HG03571 (cell line): Measurements from ENCODE around the gene NSRP1.
"Not testable (repeated sequence)": the region's sequence is repeated elsewhere in the genome, so short reads cannot be mapped to it uniquely, and the experiment has no call there.

Experiments
- ATAC-seq: cut with Tn5 transposase; IDR thresholded peaks from one replicate; pipeline ENCODE4 v1.9.1; 2021; ENCODE audit not compliant: unreplicated experiment

Gene NSRP1, protein sequence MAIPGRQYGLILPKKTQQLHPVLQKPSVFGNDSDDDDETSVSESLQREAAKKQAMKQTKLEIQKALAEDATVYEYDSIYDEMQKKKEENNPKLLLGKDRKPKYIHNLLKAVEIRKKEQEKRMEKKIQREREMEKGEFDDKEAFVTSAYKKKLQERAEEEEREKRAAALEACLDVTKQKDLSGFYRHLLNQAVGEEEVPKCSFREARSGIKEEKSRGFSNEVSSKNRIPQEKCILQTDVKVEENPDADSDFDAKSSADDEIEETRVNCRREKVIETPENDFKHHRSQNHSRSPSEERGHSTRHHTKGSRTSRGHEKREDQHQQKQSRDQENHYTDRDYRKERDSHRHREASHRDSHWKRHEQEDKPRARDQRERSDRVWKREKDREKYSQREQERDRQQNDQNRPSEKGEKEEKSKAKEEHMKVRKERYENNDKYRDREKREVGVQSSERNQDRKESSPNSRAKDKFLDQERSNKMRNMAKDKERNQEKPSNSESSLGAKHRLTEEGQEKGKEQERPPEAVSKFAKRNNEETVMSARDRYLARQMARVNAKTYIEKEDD

DNA sequence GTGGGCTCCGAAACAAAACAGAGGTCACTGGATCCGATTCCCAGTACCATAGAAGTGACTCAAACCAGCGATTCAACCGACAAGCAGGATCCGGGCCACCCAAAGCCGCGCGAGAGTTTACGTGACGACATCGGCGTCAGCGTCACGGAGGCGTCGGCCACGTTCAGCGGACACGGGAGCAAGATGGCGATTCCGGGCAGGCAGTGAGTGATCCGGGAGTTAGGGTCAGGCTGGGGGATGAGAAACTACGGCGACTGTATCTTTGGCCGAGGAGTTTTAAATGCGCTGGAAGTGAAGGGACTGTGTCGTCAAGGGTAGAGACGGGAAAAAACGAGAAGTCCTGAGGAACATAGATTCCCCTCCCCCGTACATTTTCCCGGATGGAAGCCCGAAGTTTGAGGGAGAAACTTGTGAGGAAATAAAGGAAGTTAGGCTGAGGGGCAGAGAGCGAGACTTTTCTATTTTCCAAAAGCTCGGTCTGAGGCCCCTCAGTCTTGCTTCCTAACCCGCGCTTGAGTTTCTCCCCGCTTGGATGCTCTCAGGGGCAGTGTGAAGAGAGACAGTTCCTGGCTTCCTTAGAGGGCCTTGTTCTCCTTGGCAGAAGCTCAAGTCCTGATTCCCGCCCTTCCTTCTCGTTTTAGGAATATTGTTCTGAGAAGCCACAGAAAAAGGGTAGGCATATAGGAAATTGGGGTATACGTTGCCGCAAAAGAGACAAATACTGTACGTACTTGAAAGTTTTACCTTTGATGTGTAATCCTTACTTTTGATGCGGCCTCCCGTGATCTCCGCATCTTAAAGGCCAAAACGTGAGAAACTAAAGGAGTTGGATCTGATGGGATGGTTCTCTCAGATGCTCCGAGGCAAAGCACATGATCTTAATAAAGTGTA, at the start of gene NSRP1:
Gene NSRP1 (plus strand): TSS at position 156 of the 891 bp plus-strand sequence. CDS start 28 bp downstream, at position 184.
- ATAC-seq, result peak; percentile 85

DNA sequence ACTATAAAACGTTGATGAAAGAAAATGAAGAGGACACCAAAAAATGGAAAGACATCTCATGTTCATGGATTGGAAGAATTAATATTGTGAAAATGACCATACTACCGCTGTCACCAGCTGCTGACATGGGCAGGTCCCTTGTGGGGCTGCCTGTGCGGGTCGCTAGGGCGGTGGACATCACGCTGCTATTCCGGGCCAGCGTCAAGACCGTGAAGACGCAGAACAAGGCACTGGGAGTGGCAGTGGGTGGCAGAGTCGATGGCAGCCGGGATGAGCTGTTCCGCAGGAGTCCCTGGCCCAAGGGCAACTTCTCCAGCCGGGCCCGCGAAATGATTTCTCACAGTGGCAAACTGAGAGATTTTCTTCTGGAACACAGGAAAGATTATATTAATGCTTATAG, 48.2 kb upstream of the NSRP1 start:
- no peak for ATAC-seq

DNA sequence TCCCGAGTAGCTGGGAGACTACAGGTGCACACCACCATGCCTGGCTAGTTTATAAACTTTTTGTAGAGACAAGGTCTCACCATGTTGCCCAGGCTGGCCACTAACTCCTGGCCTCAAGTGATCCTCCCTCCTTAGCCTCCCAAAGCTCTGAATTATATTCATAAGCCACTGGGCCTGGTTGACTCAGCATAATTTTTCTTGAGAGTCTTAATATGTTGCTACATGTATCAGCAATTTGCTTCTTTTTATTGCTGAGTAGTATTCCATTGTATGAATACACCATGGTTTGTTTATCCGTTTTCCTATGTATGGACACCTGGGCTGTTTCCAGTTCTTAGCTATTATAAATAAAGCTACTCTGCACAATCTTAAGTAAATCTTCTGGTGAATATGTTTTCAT, 42.4 kb upstream of the NSRP1 start:
- no peak for ATAC-seq

DNA sequence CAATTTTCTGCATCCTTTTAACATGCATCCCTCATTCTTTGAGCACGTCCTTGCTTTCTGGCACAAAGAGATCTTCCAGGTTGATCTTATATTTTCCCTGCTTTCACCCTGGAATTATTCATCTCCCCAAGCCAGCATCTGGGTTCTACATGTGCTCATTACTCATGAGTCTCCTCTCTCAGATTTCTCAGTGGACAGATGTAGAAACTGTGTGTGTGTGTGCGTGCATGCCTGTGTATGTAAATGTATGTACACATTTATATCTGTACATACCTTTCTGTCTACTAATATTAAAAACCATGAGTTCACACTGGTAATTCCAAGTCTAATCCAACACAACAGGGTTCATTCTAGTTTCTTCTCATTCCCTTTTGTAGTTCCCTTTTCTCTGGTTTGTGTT, 41.9 kb upstream of the NSRP1 start:
- ATAC-seq, result no peak

DNA sequence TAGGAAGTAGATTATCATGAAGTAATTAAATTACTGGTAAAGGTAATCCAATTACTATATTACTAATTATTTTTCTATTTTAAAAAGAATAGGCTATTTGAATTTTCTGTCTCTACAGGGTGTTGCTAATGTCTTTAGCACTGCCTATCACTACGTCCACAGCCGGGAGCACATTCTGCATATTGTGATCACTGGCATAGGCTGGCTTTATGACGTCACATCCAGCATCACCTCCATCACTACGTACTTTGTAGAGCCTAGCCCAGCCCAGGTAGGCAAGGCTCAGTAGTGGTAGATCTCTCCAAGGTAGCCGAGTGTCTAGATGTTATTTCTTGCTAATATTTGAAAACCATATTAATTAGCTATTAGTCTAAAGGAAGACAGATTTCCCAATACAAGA, 33.8 kb upstream of the NSRP1 start:
- no peak for ATAC-seq

DNA sequence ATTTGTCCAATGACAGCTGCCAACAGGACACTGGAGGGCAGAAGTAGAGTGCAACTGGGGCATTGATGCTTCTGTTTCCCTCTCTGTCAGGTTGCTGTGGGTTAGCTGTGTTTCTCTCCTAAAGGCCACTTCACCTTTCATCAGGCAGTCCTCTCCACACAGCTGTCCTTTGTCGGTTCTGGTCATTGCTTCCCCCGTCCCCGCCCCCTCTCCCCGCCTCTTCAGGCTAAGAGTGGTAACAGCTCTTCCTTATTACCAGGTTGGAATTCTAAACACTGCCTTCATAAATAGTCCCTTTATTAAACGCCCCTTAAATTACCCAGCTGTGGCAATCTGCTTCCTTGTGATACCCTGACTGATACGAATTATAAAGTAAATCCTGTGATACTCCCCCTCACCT, 31.8 kb upstream of the NSRP1 start:
- ATAC-seq, result no peak

DNA sequence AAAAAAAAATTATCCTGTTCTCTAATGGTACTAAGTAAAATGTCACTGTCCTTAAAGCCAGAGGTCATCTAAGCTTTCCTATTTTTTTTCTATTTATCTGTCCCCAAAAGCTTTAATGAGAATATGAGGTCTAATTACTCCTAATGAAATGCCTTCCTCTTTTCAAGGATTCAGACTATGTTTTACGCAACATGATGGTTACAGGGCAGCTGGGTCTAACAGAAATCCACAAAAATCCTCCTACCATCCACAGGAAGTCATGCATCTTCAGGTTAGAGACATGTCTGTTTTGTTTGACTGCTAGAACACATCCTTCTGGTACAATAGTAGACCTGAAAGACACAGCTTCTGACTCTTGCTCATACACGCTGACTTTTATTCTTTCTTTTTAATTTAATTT, 29.7 kb upstream of the NSRP1 start:
- no peak for ATAC-seq

DNA sequence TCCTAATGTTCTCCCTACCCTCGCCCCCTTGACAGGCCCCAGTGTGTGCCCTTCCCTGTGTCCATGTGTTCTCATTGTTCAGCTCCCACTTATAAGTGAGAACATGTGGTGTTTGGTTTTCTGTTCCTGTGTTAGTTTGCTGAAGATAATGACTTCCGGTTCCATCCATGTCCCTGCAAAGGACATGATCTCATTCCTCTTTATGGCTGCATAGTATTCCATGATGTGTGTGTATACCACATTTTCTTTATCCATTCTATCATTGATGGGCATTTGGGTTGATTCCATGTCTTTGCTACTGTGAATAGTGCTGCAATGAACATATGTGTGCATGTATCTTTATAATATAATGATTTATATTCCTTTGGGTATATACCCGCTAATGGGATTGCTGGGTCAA, 29.2 kb upstream of the NSRP1 start:
- ATAC-seq, result not testable (repeated sequence)

DNA sequence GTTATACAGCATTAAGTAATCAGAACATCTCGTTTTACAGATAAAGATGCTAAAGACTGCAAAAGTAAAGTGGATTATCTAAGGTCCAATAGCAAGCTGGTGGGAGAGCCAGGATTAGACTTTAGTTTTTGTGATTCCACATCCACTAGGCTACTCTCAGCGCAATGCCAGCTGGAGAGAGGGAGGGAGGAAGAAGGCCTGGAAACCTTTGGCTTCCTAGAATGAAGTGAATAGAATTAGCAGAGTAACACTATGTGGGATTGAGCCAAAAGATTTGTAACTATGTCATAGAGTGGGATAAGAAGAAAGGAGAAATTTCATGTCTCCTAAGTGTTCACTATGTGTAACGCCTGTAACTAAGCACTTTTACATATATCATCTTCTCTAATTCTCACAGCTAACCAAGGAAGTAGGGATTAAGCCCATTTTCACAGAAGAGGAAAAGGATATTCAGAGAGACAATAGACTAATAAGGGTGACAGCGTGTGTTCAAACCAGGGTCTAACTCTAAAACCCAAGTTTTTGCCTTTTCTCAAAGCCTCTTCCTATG, 25.4 kb upstream of the NSRP1 start:
- no peak for ATAC-seq

DNA sequence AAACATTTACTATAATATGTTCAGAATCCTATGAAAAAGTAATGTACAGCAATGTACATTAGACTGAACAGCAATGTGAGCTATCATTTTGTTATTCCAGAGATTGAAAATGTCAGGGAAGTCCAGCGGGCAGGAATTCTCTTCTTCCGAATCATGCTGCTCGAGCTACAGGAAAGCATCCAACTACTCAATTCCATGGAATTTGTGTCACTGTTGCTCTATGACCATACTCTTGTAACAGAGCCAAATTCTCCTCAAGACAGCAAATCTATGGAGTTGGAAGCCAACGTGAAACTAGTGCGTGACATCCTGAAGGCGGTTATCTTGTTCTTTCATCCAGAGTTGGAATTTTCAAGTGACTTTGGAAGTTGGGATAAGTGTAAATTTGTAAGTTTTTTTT, 24.8 kb upstream of the NSRP1 start:
- ATAC-seq, result no peak

DNA sequence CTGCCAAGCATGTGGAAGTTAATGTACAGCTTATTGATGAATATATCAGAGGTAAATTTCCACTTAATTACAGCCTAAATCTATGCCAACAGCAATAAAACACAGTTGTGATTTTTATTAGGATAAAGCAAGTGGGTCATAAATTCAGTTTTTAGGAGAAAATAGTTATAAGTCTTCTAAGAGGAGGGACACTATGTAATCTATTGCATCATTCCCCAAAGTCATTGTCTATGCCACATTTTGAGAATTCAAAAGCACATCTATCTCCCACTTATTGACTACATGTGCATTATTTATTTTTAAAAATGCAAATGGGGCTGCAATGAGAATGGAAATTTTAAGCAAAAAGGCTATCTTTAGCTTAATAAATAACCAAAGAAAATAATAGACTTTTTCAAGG, 23.7 kb upstream of the NSRP1 start:
- ATAC-seq, result no peak

DNA sequence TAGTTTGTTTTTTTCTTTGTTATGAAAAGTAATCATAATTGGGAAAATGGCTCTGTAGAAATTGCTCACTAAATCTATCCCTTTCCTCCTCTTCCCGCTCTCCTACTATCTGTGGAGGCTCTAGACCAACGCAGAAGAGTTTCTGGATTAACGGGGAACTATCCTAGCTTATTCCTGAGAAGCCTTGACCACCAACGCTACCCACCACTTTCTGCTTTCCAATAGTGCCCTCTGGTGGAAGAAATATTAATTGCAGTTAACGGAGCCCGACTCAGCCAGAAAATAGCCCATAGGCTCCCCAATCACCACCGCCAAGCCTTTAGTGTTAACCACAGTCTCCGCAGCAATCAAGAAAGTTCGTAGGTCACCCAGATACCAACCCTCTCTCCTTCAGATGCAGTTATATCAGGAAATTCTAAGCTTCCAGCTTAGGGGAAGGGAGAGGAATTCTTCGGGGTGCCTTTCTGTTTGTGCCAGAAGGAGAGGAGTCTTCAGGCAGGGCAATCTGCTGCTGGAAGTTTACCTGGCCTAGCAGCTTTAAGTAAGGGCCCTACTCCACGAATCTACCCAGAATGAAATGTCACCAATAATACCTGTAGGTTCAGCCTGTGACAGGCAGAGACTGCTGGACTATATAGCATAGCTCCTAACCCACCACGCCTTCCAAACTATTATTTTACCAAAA, 23.0 kb upstream of the NSRP1 start:
- no peak for ATAC-seq

DNA sequence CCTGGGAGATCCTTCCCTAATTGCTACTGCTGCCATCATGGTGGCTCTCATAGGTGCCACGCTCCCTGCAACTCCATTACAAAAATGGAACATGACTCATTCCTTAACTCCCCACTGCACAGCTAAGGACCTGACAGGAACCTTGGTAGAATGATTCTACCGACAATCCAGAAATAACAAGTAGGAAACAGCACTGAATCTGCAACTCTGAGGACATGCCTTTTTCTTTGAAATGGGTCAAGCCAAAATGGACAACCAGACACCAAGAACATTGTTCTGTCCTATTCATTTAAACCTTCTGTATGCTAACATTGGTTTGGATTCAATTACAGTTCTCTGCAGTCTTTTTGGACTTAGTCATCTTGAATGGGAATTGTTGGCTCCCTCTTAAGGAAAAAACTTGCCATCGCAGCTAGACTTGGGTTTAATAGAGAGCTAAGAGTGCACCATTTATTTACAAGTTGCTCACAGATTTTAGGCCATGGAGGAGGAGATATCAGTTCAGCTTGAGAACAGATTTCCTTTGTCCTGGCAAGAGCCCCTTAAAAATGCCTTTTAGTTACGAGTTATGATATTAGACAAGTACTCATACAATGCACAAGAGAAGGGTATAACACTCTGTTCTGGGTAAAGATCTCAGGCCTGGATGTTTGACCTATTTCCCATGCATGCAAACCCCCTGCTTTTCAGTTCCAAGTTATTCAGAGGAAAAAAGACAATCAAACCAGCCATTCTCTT, 20.9 kb upstream of the NSRP1 start:
- no peak for ATAC-seq

DNA sequence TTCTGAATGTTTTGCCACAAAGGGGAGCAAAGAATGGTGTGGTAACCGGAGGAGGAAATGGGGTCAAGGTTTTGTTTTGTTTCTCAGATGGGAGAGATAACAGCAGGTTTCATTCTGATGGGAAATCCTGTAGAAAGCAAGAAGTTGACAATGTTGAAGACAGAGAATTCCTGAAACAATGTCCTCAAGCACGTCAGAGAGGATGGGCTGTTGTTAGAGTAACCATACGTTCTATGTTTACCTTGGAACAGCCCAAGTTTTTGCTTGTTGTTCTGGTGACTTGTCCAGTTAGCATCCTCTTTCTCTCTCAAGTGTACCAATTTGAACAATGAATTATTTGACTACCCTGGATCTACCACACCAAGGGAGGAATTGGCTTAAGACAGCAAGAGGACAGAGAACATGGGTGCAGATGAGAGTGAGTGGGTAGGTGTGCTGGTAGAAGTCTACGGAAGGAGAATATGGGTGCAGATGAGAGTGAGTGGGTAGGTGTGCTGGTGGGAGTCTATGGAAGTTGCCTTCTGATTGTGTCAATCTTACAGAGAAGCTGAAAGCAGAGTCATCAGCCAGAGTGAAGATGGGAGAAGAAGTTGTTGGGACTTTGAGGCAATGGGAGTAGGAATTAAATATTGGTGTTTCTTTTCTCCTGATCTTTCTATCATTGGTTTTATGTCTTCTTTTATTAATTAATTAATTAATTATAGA, 14.8 kb upstream of the NSRP1 start:
- ATAC-seq, result no peak

DNA sequence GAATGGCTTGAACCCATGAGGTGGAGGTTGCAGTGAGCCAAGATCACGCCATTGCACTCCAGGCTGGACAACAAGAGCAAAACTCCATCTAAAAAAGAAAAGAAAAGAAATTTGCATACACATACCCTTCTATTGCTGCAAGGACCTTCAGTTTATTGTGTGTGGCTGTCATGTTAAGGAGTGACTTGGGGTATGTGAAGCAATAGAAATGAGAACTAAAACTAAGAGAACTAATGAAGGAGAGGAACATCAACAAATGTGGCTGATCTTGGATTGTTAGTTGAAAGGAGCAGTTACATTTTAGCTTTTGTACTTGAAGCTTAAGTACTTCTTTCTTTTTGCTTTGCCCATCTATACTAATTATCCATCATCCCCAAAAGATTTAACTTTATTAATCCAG, 12.7 kb upstream of the NSRP1 start:
- no peak for ATAC-seq

DNA sequence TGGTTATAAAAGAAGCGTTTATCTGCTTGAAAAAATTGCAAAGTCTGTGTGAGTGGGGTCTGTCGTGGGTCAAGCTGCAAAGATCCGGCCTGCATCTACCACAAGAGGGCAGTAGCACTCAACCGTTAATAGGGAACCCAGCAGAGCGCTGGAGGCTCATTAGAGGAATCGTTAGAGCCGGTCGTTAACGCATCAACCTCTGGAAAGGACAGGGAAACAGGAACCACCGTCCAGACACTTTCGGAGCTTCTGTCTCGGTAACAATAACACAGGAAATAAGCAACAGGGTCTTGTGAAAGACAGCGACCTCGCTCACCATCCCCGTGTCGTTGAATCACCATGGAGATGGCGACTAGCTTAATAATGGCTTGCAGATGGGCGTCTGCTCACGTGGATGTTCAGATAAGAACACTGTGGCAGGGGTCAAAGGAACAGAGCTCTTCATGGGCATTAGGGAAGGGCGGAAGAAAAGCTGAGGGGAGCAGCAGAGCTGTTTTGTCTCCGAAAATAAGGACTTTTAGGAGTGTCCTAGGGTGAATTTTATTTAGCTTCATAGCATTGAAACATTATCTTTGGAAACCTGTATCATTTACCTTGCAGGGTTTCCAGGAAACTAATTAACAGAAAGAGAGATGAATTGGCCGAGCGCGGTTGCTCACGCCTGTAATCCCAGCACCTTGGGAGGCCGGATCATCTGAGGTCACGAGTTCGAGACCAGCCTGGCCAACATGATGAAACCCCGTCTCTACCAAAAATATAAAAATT, 11.9 kb upstream of the NSRP1 start:
- peak; percentile 57 for ATAC-seq

DNA sequence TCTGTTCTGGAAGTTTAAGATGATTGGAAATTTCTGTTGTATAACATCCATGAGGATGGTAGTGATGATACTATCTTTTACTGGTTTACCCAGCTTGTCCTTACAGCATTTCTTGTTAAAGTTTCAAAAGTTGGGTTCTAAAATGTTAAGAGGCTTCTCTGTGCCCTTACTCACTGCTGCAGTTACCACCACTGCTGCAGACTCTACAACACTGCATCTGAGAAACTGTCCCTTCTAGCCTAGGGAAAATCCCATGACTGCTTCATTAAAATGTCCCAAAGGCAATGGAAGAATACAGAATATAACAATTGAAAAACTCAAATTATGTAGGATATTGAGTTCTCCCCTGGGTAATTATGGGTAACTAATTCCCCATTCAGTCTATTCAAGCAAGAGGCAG, 3.8 kb upstream of the NSRP1 start:
- no peak for ATAC-seq

DNA sequence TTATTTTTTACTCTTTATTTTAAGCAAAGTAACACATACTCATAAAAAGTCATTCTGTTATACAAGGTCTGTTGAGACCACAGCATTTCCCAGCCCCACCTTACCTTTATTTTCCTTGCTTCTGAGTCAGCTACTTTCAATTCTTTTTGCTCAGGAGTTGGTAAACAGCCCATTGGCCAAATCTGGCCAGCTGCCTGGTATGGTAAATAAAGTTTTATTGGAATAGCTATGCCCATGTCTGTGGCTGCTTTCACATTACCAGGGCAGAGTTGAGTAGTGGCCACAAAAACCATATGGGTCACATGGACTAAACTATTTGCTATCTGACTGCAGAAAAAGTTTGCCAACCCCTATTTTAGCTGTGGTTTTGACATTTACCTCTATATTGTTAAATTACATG, 3.4 kb upstream of the NSRP1 start:
- no peak for ATAC-seq

DNA sequence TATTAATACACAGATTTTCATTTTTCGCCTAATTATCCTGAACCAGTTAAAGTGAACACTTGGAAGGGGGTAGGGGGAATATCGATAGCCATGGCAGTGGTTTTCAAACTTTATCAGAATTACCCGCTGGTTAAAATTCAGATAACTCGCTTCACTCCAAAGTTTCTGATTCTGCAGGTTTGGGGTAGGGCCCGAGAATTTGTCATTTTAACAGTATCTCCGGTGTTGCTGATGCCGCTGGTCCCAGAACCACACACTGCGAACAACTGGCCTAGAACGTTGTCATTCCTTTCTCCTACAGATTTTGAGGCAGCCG, 313 bp upstream of the NSRP1 start:
- no peak for ATAC-seq
